Activated naive CD4-positive, alpha-beta T cell (primary cell): ENCODE results near the gene TSPAN11.
"Not testable (repeated sequence)": the region's sequence is repeated elsewhere in the genome, so short reads cannot be mapped to it uniquely, and the experiment has no call there.

Experiments
- DNase-seq, 4 experiments: peaks; one replicate each; lab custom pipeline; 2025; lab: John Stamatoyannopoulos, UW

TSPAN11 gene

DNA sequence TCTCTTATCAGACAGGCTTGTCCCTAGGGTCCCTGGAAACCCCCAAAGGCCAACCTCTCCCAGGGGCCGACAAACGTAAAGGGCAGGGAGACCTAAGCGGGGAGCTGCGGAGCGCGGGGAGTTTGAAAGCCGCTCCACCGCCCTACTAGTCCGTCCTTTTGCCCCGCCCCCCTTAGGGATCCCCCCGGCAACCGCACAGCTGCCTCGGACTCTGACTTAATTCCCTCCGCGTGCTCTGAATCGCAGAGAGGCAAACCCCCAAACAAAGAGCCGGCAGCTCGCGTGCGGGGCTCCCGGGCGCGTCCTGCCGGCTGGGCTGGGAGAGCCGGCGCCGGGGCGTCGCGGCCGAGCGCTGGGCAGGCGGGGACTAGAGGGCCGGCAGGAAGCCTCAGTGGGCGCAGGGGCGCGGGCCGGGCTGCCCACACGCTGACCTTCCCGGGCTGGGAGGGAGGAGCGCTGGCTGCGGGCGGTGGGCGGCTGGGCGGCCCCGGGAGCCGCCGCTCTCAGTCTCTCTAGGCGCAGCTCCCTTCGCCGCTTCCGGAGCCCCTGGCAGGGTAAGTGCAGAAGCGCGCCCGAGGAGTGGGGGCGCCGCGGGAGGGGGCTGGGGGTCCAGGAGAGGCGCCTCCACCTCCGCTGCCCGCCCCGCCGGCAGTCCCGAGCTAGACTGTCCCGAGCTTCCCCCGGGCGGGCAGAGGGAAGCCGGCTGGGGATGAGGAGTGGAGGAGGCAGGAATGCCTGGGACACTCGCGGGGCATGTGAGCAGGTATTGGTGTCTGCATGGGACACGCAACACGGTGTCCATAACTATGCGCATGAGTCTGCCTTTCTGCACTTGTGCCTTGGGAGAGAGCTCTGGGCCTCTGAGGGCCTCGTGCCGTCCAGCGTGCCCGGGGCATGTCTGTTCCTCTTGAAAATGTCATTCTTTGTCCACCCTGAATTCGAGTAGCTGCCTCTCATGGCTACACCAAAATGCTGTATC lies at the start of gene TSPAN11:
Gene TSPAN11, plus strand, starts transcription at position 506 of the 979 bp plus-strand sequence. CDS start 27,244 bp downstream, outside the sequence.
- no peak for DNase-seq

GRCh38 chr12:30877105-30877875 lies 49.3 kb upstream of the TSPAN11 start:
- no peak for DNase-seq

GRCh38 chr12:30878024-30878423 lies 48.5 kb upstream of the TSPAN11 start:
- DNase-seq, result no peak

GRCh38 chr12:30880061-30880460 lies 46.5 kb upstream of the TSPAN11 start:
- DNase-seq, result no peak

GRCh38 chr12:30880813-30881212 lies 45.7 kb upstream of the TSPAN11 start:
- no peak for DNase-seq

- no peak for DNase-seq
Measured at GRCh38 chr12:30882706-30883105, 43.8 kb upstream of the TSPAN11 start.

GRCh38 chr12:30884799-30885198 lies 41.7 kb upstream of the TSPAN11 start:
- DNase-seq, result no peak

DNA sequence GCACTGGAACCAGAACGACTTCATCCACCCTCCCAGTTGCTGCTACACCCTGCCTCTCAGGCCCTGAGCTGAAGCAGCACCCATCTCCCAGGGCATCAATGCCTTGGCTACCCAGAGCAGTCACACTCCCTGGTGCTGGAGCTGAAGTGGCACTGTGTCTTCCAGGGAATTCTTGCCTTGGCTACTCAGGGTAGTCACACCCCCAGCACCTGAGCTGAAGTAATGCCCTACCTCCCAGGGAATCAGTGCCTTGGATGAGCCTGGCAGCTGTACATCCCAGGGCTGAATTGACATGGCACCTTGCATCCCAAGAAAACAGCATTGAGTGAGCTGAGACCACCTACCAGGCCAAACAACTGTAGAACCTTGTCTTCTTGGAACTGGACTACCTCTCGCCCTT lies 41.2 kb upstream of the TSPAN11 start:
- no peak for DNase-seq

- DNase-seq, result no peak
Measured at GRCh38 chr12:30887226-30887625, 39.3 kb upstream of the TSPAN11 start.

DNA sequence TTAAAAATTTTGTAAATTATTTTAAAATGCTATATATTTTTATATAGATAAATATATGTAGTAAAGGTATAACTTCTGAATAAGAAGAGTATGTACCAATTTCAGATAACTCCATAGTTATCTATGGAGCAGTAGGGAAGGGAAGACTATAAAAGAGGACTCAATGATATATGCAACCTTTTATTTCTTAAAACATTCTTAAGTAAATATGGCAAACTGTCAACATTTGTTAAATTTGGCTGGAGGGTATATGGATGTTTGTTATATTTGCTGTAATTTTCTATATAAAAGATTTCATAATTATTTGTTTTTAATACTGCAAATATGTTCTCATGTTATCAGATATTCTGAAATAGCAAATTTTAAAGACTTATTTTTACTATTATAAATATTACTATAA lies 38.3 kb upstream of the TSPAN11 start:
- DNase-seq, result no peak

DNA sequence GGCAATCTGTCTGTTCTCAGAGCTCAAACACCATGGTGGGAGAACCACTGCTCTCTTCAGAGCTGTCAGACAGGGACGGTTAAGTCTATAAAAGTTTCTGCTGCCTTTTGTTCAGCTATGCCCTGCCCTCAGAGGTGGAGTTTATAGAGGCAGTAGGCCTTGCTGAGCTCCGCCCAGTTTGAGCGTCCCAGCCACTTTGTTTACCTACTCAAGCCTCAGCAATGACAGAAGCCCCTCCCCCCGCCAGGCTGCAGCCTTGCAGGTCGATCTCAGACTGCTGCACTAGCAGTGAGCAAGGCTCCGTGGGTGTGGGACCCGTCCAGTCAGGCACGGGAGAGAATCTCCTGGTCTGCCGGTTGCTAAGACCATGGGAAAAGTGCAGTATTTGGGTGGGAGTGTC lies 32.0 kb upstream of the TSPAN11 start:
- DNase-seq, result not testable (repeated sequence)

GRCh38 chr12:30896461-30896860 lies 30.1 kb upstream of the TSPAN11 start:
- DNase-seq, result no peak

DNA sequence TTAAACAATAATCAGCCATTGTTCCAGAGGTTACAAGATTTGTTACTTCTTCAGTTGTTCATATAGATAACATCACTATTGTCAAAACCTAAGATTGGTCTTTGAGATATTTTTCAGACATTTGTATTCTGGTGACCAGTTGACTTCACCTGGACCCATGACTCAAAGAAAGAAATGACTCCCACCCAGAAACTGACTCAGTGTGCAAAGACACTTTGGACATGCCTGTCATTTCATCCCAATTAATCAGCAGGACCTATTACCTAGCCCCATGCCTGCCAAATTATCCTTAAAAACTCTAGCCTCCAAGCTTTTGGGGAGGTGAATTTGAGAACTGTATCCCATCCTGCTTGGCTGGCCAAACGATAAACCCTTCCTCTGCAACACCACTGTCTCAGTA lies 27.7 kb upstream of the TSPAN11 start:
- DNase-seq, result no peak

GRCh38 chr12:30900351-30900750 lies 26.2 kb upstream of the TSPAN11 start:
- no peak for DNase-seq

DNA sequence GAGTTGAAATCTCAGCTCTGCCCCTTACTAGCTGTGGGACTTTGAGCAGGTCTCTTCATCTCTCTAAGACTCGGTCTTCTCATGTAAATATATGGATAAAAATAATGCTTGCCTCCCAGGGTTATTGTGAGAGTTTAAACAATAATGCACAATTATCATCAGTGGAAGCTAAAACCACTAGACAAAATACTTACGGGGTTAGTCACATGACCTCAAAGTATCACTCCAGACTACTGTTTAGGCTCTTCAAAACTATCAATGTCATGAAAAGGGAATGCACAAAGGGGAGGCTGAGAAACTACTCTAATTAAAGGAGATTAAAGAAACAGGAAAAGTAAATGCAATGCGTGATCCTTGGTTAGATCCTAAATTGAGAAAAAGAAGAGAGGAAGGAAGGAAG lies 24.5 kb upstream of the TSPAN11 start:
- DNase-seq, result no peak

GRCh38 chr12:30902596-30902995 lies 24.0 kb upstream of the TSPAN11 start:
- no peak for DNase-seq

DNA sequence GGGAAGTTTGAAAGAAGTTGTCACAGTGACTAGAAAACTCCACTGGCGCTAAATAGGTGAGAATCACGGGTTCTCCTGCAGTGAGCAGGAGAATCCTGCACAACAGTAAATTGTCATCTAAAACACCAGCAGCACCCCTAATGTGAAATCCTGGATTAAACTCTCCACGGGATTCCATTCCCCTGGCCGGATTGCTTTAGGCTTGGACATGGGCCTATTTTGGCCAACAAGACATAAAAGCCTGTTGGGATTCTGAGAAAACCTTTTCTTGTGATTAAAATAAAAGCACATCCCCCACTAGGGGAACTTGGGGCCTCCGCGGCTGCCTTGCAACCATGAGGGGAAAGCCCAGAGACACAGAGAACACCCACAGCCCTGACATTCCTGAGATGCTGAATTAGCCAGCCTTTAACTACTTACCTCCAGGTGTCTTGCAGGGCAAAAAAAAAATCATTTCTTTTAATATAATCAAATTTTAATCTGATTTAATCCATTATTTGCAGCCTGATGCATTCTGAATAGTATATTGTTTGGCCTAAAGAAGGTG lies 21.0 kb upstream of the TSPAN11 start:
- DNase-seq, result no peak

DNA sequence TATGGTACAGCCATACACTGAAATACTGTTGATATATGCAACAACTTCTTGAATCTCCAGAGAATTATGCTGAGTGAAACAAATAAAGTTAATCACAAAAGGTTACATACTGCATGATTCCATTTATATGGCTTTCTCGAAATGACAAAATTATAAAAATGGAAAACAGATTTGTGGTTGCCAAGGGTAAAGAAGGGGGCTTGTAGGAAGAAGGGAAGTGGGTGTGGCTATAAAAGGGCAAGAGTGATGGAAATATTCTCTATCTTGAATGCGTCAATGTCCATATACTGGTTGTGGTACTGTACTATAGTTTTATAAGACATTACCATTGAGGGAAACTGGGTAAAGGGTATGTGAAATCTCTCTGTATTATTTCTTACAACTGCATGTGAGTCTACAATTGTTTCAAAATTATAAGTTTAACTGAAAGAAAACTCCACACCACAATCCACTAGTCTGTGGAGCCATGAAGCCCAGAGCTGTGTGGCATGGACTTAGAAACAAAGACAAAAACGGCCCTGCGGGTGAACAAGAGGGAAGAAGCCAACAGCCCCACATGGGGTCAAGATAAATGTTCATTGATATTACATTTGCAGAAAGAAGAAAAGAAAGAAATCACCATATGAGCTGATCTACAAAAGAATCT lies 18.3 kb upstream of the TSPAN11 start:
- DNase-seq, result no peak

DNA sequence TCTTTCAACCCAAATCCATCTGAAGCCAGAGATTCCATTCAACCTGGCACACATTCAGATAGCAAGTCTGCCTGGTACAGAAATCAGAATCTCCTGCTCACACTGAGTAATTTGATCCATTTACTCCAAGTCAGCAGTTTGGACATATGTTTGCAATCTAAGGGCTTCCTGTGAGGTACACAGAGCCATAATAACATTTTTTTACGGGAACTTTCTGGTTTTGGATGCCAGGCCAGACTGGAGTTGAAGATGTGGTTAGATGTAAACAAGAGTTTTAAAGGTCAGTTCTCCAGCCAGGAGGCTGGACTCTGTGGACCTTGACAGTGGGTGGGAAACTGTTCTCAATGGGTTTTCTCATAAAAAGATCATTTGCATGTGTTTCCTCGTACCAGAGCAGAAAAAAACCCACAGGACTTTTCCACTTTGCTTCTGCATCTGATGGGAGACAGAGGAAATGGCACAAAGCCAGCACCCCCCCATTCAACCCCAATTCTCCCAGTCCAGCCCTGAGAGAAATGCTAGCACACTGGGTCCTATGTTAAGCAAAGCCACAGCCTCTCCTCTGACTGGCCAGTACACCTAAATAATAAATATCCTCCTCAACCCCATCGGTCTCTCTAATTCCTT lies 17.7 kb upstream of the TSPAN11 start:
- DNase-seq, result no peak

DNA sequence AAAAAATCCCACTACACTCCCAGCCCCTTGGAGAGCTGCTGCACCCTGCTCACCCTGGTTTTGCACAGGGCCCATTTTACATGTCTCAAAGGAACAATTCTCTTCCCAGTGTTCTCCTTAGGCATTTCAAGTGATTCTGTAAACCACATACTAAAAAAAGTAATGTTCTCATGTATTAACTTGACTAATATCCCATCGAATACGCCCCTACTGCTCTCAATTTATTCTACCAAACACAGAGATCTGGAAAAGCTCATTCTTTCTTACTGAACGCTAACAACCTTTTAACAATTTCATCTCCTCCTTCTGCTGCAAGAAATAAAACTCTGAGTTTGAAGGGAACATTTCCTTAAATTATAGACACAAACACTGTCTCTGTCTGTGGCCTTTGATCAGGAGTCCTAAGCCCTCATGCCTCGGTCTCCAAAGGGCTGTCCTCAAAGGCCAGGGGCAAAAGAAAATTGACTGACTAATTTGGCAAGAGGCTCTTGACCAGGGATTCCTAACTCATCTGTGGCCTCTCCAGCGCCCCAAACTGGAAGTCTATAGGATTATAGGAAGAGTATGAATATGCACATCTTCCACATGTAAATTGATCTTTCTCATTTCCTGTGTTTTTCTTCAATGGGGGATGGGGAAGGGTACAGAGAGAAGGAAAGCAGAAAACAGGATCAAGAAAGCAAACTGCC lies 17.1 kb upstream of the TSPAN11 start:
- DNase-seq, result no peak

- no peak for DNase-seq
Measured at GRCh38 chr12:30910038-30910350, 16.6 kb upstream of the TSPAN11 start.
